ENCODE data around the gene AFF1.

Gene AFF1

GRCh38 chr4:87166296-87166854 is 231.6 kb downstream of the AFF1 start:
- no peak for DNase-seq

- DNase-seq, result no peak
These were observed 237.1 kb downstream of the AFF1 start for GRCh38 chr4:87171944-87172343.

GRCh38 chr4:87174672-87175071 is 239.9 kb downstream of the AFF1 start:
- DNase-seq, result no peak

- no peak for DNase-seq
These were observed 244.9 kb downstream of the AFF1 start for GRCh38 chr4:87179751-87180150.

GRCh38 chr4:87180767-87181166 is 246.0 kb downstream of the AFF1 start:
- DNase-seq, result no peak

GRCh38 chr4:87185146-87185870 is 250.5 kb downstream of the AFF1 start:
- DNase-seq, result no peak

- DNase-seq, result no peak
These were observed 253.2 kb downstream of the AFF1 start for GRCh38 chr4:87188048-87188447.

- DNase-seq, result no peak
These were observed 254.1 kb downstream of the AFF1 start for GRCh38 chr4:87188932-87189331.

Data from CD4-positive, alpha-beta T cell treated with Interferon alpha-2 for 1 hour (primary cell).